Pulmonary artery endothelial cell (primary cell): ENCODE measurements around the gene LRFN2. TPM values are rescaled to one million over a fixed set of nuclear protein-coding genes. Genes with fewer than 3 reads are reported as not detected.

Source experiments
- DNase-seq: peaks from one replicate; pipeline ENCODE4 v3.0.0-alpha.2; 2011; ENCODE audit warnings: low read depth, low spot score
- total RNA-seq: library from RNA; depleted of rRNA; stranded (reverse); fragments of >200 nt; gene quantifications from 2 replicates; pipeline ENCODE4 v1.2.3, GENCODE V29; 2014

The LRFN2 gene
- total RNA-seq, 1 donor from 2014 or later = not detected

- peak; percentile 75 for DNase-seq
Measured at GRCh38 chr6:40543776-40544175, 43.4 kb downstream of the LRFN2 start.

GRCh38 chr6:40543146-40543545 lies 44.0 kb downstream of the LRFN2 start:
- no peak for DNase-seq

- no peak for DNase-seq
Measured at GRCh38 chr6:40542175-40542764, 44.9 kb downstream of the LRFN2 start.

GRCh38 chr6:40541556-40542174 lies 45.5 kb downstream of the LRFN2 start:
- DNase-seq = no peak

DNA sequence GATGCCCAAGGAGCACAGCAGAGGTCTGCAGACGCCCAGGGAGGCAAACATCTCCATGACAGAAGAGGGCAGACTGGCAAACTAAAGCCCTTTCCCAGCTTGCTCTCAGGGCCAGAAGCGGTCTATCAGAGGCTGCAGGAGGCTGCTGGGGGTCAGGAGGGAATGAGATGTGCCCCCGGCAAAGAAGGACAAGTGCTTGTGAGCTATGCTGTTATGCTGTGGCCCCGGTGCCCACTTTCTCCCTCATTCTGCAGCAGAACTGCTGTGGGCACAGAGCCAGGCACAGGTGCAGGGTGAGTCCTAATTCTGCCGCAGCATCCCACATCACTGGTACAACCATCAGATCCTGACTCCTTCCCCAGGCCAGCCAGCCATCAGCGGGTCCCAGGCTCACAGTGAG lies 46.4 kb downstream of the LRFN2 start:
- no peak for DNase-seq

- no peak for DNase-seq
Measured at GRCh38 chr6:40539853-40540252, 47.3 kb downstream of the LRFN2 start.

DNA sequence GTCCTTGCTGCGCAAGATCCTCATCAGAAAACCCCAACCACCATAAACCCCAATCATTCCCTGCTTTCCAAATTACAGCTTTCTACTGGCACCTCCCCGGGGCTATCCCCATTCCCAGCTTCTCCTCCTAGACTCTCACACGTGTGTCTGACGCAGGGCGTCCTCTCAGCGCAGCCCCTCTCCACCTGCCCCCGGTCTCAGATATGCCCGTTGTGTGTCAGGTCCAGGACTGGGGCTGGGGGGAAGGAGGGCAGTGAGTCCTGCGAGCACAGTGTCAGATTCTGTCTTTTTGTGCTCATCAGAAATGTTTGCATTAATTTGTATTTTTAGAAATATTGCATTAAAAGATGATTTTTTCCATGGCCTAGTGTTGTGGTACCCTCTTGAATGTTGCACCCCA lies 48.6 kb downstream of the LRFN2 start:
- DNase-seq = no peak

- no peak for DNase-seq
Measured at GRCh38 chr6:40537446-40537845, 49.7 kb downstream of the LRFN2 start.

DNA sequence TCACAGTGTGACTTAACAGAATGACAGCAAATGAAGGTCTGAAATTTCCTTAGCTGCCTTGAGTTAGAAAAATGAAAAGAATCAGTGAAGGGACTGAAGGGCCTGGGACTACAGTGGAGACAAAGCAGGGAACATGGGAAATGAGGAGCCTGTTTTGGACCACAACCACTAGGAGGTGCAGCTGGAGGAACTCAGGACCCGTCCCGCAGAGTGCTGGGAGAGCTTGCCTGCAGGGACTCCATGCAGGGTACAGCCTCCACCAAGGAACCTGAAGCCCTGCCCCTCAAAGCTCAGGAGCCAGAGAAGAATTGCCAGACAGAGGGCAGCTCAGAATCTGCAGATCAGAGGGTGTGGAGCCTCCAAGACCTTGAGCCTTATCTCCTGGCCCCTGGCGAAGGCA lies 50.7 kb downstream of the LRFN2 start:
- DNase-seq = no peak

- DNase-seq = no peak
Measured at GRCh38 chr6:40535819-40536380, 51.3 kb downstream of the LRFN2 start.

GRCh38 chr6:40535110-40535818 lies 51.9 kb downstream of the LRFN2 start:
- no peak for DNase-seq

DNA sequence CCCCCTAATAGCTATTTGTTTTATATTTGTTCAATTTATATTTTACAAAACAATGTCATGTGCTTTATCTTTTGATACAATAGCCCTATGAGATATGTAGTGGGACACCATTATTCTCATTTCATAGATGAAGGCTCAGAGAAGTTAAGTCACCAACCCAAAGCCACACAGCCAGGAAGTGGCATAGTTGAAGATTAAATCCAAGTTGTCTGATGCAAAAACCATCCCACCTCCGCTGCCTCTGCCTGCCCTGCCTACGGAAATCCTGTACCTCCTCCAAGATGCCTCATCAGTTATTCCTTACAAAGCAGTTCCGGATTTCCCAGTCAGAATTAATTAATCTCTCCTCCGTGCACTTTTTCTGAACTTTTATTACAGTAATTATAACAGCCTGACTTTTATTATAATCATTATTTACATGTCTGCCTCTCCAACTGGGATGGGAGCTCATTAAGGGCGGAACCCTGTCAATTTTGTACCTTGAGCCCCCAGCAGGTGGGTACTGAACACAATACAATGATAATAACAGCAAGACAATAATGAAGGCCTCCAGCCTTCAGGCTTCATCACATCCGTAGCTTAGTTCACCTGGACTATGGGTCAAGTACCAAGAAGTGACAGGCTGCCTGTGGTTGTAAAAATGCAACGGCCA lies 54.7 kb downstream of the LRFN2 start:
- DNase-seq = no peak

- no peak for DNase-seq
Measured at GRCh38 chr6:40529919-40530318, 57.2 kb downstream of the LRFN2 start.

DNA sequence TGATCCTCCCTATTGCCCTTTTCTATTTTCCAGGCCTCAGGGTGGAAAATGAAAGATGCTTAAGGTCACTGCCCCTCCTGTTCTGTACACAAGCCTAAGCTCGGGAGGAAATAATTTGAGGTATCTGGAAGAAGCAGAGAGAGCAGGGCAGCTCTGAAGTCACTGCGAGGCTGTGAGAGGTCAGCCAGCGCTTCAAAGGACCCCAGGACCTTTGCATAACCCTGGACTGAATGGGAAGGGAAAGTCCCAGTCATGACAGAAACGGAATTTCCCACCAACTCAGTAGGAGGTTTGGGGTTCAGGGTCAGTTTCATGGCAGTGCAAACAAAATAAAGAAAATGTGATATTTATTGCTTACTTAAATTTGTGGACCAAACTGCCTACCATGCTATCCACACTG lies 58.1 kb downstream of the LRFN2 start:
- DNase-seq = no peak

DNA sequence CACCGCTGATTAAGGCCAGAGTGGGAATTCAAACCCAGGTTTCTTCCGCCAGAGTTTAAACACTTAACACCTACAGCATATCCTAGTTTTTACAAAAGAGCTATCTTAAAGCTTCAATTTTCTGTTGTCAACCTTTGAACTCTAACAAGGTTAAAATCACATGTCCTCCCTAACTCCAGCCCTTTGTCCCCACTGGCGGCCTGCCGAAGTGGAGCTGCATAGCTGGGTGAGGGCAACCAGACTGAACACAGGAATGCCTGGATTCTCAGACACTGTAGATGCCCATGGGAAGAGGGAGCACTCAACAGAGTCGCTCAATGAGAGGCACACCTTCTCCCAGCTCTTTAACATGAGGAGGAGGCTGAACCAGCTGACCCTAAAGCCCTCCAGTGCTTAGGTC lies 59.1 kb downstream of the LRFN2 start:
- DNase-seq = no peak

GRCh38 chr6:40526036-40526435 lies 61.1 kb downstream of the LRFN2 start:
- no peak for DNase-seq

GRCh38 chr6:40524797-40525585 lies 62.2 kb downstream of the LRFN2 start:
- no peak for DNase-seq

DNA sequence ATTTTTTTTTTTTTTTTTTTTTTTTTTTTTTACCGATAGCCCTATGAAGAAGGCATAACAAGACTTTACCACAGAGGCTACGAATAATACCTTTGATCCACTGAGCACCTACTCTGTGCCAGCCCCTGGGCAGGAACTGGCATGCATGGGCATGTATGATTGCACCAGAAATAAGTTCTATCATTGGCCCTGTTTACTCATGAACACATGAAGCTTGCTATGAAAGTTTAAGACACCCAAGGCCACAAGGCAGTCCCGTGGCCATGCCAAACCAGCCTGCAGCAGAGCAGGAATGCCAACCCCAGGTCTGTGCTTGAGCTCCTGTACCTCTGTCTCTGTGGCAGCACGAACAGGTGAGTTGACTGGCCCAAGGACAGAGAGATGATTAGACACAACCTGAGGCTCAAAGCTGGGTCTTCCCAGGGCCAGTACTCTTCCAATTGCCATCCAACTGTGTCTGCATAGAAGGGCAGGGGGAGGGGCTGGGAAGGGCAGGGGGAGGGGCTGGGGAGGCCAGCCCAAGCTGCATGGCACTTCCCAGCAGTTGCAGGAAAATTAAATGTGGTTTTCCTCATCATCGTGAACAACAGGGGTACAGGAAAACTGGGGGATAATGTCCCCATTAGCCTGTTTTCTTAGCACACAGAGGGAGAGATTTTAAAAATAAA lies 63.5 kb downstream of the LRFN2 start:
- DNase-seq = no peak

DNA sequence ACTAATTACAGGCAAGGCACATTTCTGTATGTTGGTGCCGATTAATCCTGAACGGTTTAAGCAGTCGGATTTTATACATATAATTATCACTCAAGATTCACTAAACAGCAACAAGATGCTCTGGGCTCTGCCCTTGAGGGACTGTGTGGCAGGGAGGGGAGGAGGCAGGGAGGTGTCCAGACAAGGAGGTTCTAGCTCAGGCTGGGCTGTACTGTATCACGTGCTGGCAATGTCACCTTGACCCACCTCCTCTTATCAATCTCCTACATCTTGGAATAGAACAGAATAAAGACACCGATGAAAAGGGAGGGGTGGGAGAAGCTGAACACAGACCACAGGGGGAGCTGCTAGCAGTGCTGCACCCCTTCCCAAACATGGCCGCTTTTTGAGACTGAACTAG lies 65.7 kb downstream of the LRFN2 start:
- no peak for DNase-seq

DNA sequence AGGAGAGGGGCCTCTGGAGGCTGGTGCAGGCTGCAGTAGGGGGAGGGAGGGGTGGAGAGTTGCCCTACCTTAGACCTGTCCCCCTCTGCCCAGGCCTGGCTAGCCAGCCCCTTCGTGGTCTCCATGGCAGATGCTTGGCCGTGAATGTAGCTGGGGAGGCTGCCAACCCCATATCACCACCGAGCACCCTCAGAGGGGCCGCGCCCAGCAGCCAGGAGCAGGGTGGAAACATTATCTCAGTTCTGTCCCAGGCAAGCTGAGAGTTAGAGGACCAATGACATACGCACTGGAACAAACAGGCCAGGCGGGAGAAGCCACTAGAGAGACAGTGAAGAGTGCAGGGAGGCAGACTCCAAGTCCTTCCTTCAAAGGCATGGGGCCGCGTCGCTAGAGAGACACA lies 66.5 kb downstream of the LRFN2 start:
- no peak for DNase-seq

DNA sequence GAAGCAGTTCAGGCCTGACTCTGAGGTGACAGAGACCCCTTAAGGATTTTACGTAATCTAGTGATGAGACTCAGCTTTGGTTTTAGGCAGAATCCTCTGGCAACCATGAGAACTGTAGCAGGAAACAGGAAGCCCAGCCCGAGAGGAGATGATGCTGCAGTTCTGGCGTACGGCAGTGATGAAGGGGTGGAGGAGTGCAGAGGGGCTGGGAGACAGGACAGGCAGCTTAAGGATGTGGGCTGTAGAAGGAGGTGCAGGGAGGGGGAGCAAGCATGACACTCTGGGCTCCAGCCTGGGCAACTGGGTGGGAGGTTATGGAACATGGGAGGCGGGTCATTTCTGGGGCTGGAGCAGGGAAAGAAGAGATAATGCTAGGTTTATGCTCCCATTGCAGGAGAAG lies 67.1 kb downstream of the LRFN2 start:
- DNase-seq = no peak
